Neural progenitor cell (in vitro differentiated cells): ENCODE data around the gene PANX3.

Source experiments
- CTCF ChIP-seq: fragments of 200-600 bp; sonication (generic); IDR thresholded peaks from 2 replicates; pipeline ENCODE4 v1.5.1; 2017; ENCODE audit warnings: antibody characterized with exemption, mild to moderate bottlenecking
- EZH2 ChIP-seq: fragments of 200-600 bp; sonication (generic); IDR thresholded peaks from 2 replicates; pipeline ENCODE4 v1.6.1; 2017; ENCODE audit warnings: antibody characterized with exemption, mild to moderate bottlenecking, moderate library complexity

GRCh38 chr11:124584681-124585372 lies 26.4 kb upstream of the PANX3 start:
- no peak for TF ChIP-seq EZH2
- no peak for TF ChIP-seq CTCF
